Mononuclear cell (primary cell): Measurements from ENCODE around the gene BCL3. TPM values are rescaled to one million over a fixed set of nuclear protein-coding genes. Genes with fewer than 3 reads are reported as not detected.

ENCODE experiments used
- H3K27me3 ChIP-seq: 2 replicates; pipeline ENCODE4 v1.6.0; 2011; ENCODE audit warnings: low read length, control low read depth; ENCODE audit not compliant: insufficient read depth
- H3K4me1 ChIP-seq: 2 replicates; pipeline ENCODE4 v1.5.1; 2011; ENCODE audit warnings: mild to moderate bottlenecking, low read length, control low read depth; ENCODE audit not compliant: insufficient read depth
- H3K4me3 ChIP-seq: 2 replicates; pipeline ENCODE4 v1.5.1; 2011; ENCODE audit warnings: mild to moderate bottlenecking, low read length, moderate library complexity
- H3K9me3 ChIP-seq: 2 replicates; pipeline ENCODE4 v1.5.1; 2011; ENCODE audit warnings: low read depth, mild to moderate bottlenecking, control low read depth, low read length
- total RNA-seq: library from RNA; depleted of rRNA; stranded (reverse); fragments of >200 nt; gene quantifications from one replicate; pipeline ENCODE4 v1.2.3, GENCODE V29; 2012

BCL3 gene
- total RNA-seq, 1 donor, result 33.0 TPM

DNA sequence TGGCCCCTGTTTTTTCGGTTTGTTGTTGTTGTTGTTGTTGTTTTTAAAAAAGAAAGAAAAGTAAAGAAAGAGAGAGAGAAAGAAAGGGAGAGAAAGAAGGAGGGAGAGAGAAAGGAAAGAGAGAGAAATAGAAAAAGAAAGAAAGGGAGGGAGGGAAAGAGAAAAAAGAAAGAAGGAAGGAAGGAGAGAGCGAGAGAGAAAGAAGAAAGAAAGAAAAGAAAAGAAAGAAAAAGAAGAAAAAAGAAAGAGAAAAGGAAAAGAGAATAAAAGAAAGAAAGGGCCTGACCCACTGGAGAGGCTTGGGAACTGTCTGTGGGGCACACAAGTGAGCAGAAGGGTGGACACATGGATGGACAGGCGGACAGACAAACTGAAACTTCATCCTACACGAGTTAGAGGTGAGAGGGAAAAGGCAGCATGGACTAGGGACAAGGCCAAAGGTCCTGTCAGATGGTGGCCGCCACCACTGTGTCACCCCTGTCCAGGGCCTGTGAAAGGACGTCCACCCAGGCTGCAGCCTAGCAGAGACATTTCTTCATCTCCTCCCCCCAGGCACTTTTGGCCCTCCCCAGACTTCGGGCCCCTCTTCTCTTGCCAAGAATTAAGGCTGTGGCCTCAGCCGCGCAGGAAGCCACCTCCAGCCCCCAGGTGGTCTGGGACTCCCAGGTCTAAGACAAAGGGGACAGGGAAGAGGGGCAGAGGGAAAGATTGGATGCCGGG lies 51.3 kb downstream of the BCL3 start:
- Histone ChIP-seq H3K27me3 (no peaks in the 10 kb centered on the region), H3K4me3 (no peak overlapping the region), H3K9me3 (no peaks in the 10 kb centered on the region), H3K4me1 (peaks cover 9% of the 10 kb centered on the region)

- peaks cover 9% of the 10 kb centered on the region for H3K4me1 ChIP-seq
- H3K4me3 ChIP-seq, result no peak overlapping the region
- H3K9me3 ChIP-seq, result no peaks in the 10 kb centered on the region
- no peaks in the 10 kb centered on the region for H3K27me3 ChIP-seq
Observed at GRCh38 chr19:44800461-44800860, 52.0 kb downstream of the BCL3 start.

- Histone ChIP-seq H3K4me1 (peaks cover 3% of the 10 kb centered on the region), H3K9me3 (no peaks in the 10 kb centered on the region), H3K4me3 (no peak overlapping the region), H3K27me3 (peaks cover 2% of the 10 kb centered on the region)
Observed at GRCh38 chr19:44803442-44804428, 55.2 kb downstream of the BCL3 start.

DNA sequence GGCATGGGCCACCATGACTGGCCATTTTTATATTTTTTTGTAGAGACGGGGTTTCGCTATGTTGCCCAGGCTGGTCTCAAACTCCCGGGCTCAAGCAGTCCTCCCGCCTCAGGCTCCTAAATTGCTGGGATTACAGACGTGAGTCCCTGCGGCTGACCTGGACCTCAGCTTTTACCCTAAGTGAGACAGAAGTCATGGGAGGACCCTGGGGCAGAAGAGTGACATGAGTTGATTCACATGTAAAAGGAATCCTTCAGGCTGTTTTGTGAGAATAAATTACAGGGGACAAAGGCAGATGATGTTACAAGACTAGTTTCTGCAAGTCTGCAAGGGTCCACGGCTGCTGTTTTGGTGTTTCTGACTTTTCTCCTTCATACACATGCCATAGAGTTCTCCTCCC lies 57.8 kb downstream of the BCL3 start:
- H3K4me1 ChIP-seq, result peaks cover 6% of the 10 kb centered on the region
- H3K27me3 ChIP-seq, result peaks cover 7% of the 10 kb centered on the region
- H3K9me3 ChIP-seq, result no peaks in the 10 kb centered on the region
- H3K4me3 ChIP-seq, result no peak overlapping the region

DNA sequence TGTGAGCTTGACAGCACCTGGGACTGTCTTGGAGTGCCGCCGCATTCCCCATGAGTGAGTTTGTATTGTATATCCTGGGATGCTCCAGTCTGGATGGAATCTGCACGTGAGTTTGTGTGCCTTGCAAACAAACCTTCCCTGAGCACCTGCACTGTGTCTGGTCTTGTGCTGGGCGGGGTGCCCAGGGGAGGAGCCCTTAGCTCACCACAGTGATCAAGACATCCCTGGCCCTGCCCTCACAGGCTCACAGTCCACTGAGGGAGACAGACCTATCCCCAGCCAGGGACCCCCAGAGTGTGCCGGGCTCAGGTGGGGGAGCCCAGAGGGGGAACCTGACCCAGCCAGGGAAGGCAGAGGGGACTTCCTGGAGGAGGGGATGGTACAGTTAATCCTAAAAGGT lies 58.7 kb downstream of the BCL3 start:
- H3K9me3 ChIP-seq, result no peaks in the 10 kb centered on the region
- H3K4me3 ChIP-seq, result no peak overlapping the region
- H3K4me1 ChIP-seq, result peaks cover 6% of the 10 kb centered on the region
- H3K27me3 ChIP-seq, result peaks cover 7% of the 10 kb centered on the region

- H3K4me1 ChIP-seq, result peaks cover 6% of the 10 kb centered on the region
- no peaks in the 10 kb centered on the region for H3K9me3 ChIP-seq
- H3K27me3 ChIP-seq, result peaks cover 7% of the 10 kb centered on the region
- H3K4me3 ChIP-seq, result no peak overlapping the region
Observed at GRCh38 chr19:44807652-44808462, 59.3 kb downstream of the BCL3 start.

GRCh38 chr19:44808463-44809371 lies 60.2 kb downstream of the BCL3 start, which contains the start of gene BCAM:
Gene BCAM, plus strand, starts transcription at chr19:44809103. Its CDS starts 22 bp downstream, at chr19:44809125.
- Histone ChIP-seq H3K4me1 (peaks cover 6% of the 10 kb centered on the region), H3K9me3 (no peaks in the 10 kb centered on the region), H3K27me3 (peaks cover 7% of the 10 kb centered on the region), H3K4me3 (no peak within 1 kb of the TSS)

Other genes with a start within 250 kb of the BCL3 start
- 8.6 TPM for gene ZNF180, start 248.2 kb upstream of the BCL3 start, total RNA-seq
- gene CEACAM20, start 219.0 kb upstream of the BCL3 start, total RNA-seq, result not detected
- gene IGSF23, start 135.1 kb upstream of the BCL3 start, total RNA-seq, result not detected
- gene PVR, start 104.8 kb upstream of the BCL3 start, total RNA-seq, result 4.5 TPM
- 0.63 TPM for gene CEACAM19, start 77.2 kb upstream of the BCL3 start, total RNA-seq
- gene CEACAM16, start 49.6 kb upstream of the BCL3 start, total RNA-seq, result not detected
- not detected for gene CBLC, start 29.2 kb downstream of the BCL3 start, total RNA-seq
- not detected for gene BCAM, start 60.4 kb downstream of the BCL3 start, total RNA-seq
- 22.1 TPM for gene NECTIN2, start 97.6 kb downstream of the BCL3 start, total RNA-seq
- 23.4 TPM for gene TOMM40, start 142.5 kb downstream of the BCL3 start, total RNA-seq
- 0.94 TPM for gene APOE, start 157.1 kb downstream of the BCL3 start, total RNA-seq
- gene APOC1, start 165.9 kb downstream of the BCL3 start, total RNA-seq, result not detected
- gene APOC4, start 193.5 kb downstream of the BCL3 start, total RNA-seq, result not detected
- gene APOC2, start 197.3 kb downstream of the BCL3 start, total RNA-seq, result not detected
- gene CLPTM1, start 206.7 kb downstream of the BCL3 start, total RNA-seq, result 29.1 TPM